Measurements from ENCODE around the gene CEP131. TPM values are rescaled to one million over a fixed set of nuclear protein-coding genes. Genes with fewer than 3 reads are reported as not detected.

CEP131 gene
- total RNA-seq, 1 donor from 2014 or later: 13.0 TPM

- DNase-seq (ENCODE audit: low spot score in 2 of 2) (no peak), FAIRE-seq (no peak)
Measured at GRCh38 chr17:81252326-81252986, 29.7 kb upstream of the CEP131 start.

DNA sequence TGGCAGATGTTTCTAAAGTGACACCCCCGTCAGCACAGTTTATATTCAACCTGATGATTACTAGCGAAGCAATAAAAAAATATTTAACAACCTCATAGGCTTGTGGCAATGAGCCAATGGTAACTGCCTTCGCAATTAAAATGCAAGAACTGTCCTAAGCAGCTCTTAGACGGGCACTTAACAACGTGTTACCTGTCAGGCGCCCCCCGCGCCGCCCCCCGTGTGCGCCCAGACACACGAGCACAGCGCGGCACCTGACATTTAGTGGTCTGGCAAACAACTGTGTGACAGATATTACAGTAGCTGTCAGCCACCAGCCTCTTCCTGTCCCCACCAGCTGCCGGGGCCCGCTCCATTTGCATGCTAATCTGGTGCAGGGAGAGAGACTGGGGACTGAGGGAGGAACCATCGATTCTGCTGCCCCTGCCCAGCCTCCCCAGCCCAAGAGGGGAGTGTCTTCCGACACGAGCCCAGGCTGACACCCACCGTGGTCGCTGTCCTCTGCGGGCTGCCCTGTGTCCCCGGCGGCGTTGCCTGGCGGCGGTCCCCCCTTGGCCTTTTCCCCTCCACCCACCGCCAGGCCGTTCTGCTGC lies 29.0 kb upstream of the CEP131 start:
- FAIRE-seq (no peak), DNase-seq (ENCODE audit: low spot score in 2 of 2) (no peak)

- FAIRE-seq: no peak
- no peak for DNase-seq (ENCODE audit: low spot score in 2 of 2)
Measured at GRCh38 chr17:81251094-81251708, 28.4 kb upstream of the CEP131 start.

GRCh38 chr17:81250286-81251093 lies 27.7 kb upstream of the CEP131 start:
- DNase-seq (ENCODE audit: low spot score in 2 of 2): no peak
- no peak for FAIRE-seq

DNA sequence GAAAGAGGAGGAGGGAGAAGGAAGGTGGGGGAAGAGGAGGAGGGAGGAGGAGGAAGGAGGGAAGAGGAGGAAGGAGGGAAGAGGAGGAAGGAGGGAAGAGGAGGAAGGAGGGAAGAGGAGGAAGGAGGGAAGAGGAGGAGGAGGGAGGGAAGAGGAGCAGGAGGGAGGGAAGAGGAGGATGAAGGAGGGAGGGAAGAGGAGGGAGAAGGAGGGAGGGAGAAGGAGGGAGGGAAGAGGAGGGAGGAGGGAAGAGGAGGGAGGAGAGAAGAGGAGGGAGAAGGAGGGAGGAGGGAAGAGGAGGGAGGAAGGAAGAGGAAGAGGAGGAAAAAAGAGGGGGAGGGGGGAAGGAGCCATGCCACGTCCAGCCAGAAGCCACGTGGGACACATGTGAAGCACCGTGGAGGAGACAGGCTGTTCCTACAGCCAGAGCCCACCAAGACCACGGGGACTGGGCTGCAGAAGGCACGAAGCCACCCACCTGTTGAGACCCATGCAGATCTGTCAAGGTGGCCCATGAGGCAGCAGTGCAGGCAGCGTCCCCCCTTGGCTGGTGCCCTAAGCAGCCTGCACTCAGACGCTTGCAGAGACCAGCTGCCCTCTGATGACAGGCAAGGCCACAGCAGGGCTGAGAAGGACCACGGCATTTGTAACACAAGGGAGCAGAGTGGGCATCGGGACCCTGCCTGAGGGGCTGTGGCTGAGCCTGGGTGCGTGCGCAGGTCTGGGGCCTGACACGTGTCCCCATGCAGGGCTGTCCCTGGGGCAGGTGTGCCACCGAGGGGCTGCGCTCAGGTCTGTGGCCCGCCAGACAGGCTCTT lies 26.7 kb upstream of the CEP131 start:
- no peak for FAIRE-seq
- DNase-seq (ENCODE audit: low spot score in 2 of 2): no peak

DNA sequence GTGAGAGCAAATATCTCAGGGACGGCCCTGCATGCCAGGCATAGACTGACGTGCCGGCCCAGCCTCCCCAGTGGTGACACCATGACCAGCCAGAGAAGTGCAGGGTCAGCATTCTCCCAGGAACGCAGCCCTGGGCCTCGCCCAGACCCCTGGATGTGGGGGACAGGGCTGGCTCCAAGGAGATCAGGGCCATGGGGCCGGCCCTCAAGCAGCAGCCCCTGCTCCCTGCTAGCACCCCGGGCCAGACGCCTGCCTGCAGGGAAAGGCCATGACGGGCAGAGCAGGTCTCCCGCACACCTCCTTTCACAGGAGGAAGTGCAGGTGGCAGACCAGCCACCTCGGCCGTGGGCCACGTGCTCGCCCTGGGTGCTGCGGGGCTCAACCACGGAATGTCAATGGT lies 25.9 kb upstream of the CEP131 start:
- FAIRE-seq (no peak), DNase-seq (ENCODE audit: low spot score in 2 of 2) (no peak)

- DNase-seq (ENCODE audit: low spot score in 2 of 2): no peak
- FAIRE-seq: no peak
Measured at GRCh38 chr17:81247339-81247990, 24.7 kb upstream of the CEP131 start.

DNA sequence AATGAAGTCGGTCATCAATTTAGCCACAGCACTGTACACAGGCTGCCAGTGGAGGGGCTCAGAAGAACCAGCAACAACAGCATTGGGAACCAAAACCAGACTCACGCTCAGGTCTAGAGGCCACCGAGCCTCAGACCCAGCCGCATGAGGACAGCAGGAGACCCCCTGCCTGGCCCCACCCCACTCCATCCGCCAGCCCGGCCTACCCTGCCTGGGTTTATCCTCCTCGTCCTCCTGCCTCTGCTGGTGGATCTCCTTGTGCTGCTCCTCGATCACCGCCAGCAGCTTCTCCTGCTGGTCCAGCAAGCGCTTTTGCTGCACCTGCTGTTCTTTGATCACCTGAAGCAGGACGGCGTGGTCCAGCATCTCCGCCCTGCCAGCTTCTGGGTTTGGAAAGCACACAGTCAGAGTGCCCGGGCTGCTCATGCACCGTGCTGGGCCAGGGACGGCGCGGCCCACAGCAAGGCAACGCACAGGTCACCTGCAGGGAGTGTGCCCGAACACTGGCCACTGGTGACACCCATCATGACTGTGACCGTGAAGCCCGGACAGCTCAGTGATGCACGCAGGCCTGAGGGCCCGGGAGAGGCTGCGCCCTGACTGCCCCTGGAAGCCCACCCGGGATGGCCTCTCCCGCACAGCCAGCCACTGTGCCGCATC lies 24.0 kb upstream of the CEP131 start:
- no peak for FAIRE-seq
- no peak for DNase-seq (ENCODE audit: low spot score in 2 of 2)

DNA sequence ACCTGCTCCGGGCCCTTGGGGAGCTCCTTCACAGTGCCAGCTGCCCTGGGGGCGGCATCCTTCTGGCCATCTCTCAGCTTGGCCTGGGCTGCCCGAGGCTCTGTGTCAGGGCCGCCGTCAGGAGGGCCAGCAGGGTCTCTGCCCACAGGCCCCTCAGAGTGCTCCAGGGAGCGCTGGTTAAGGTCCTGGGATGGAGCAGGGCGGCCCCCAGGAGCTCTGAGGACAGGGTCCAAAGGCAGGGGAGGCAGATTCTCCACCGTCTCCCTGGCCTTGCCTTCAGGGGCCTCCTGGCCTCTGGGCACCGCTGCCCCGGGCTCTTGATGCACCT lies 23.5 kb upstream of the CEP131 start:
- no peak for FAIRE-seq
- no peak for DNase-seq (ENCODE audit: low spot score in 2 of 2)

- DNase-seq (ENCODE audit: low spot score in 2 of 2) (no peak), FAIRE-seq (no peak)
Measured at GRCh38 chr17:81245665-81246342, 23.0 kb upstream of the CEP131 start.

DNA sequence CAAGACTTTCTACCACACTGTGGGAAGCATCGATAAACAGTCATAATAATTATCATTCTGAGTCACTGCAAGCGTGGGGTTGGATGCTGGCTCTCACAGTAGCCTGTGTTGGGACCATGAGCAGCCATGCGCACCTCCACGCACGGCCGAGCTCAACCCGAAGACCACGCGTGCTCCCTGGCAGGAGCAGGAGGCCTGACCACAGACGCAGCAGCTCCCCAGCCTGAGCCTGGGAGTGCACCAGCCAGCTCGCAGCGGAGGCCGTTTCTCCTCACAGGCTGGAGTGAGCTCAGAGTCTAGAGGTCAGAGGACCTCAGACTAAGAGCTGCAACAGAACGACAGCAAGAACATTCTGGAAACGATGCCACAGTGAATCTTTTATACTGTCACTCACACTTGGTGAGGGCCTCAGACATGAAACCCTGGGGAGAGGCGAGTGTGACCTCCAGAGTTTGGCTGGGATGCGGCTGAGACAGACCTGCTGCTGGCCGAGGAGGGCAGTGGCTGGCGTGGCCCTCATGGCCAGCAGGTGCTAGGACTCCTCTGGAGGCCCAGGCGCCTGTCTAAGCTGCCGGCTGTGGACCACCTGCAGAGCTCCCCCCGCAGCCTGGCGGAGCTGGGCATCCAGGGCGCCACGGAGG lies 22.4 kb upstream of the CEP131 start:
- DNase-seq (ENCODE audit: low spot score in 2 of 2): no peak
- no peak for FAIRE-seq

DNA sequence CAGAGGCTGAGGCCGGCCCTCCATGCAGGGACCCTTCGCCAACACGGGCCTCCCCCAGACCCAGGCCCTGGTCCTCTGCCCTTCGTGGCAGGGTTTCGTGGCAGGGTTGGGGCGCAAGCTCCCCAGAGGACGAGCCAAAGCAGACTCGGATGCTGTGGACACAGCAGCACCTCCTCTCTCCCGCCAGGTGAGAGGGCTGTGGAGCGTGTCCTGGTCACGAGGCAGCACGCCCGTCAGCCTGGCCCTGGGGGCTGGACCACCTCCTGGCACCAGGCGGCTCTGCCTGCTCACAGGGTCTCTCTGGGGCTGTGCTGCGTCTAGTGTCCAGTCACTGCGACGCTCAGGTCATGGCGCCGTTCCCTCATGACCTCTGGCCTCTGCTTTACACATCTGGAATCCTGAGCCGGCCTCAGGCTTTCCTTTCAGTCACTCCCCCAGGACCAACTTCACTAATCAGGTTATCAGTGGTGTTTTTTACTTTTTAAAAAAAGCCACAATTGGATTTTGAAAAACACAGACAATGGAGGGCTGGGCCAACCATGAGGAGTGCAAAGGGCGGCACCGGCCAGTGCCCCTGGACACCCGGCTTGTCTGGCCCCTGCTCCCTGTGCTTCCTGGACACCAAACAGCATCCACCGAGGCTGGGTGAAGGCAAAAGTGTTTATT lies 21.7 kb upstream of the CEP131 start:
- DNase-seq (ENCODE audit: low spot score in 2 of 2): no peak

GRCh38 chr17:81243333-81243664 lies 20.5 kb upstream of the CEP131 start:
- no peak for DNase-seq (ENCODE audit: low spot score in 2 of 2)
- FAIRE-seq: no peak

More for the DNA sequence above, 21.7 kb upstream of the CEP131 start:
- no peak for FAIRE-seq

DNA sequence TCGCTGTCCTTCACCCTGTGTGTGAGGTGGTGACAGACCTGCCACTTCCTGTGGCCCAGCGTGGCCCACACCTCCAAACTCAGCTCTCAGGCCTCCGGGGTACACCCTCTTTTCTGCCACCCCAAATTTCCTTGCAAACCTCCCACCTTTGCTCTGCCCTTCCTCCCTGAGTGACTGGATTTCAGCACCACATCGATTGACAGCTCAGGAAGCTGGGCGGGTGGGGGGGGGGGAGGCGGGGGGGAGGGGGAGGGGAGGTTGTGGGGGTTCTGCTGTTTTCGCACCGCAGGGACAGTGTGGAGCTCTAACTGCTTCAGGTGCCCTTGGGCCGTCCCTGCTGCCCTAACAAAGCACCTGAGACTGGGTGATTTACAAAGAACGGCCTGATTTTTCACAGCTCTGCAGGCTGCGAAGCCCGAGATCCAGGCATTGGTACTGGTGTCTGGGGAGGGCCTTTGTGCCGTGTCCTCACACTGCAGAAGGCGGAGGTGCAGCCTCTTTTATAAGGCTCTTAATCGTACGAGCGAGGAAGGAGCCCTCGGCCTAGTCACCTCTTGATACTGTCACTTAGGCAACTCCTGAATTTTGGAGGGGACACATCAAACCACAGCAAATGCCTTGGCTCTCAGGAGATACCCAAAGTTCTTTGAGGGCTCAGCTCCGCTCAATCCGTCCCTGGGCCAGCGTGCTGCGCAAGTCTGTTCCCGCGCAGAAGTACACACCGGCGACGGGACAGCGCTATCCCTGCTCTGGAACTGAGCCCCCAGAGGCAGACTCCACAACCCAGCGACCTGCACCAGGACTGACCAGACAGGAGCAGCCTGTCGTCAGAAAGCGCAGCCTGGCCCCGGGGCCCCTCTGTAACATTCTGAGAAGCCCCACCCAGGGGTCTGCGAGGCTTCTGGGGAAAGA lies 19.9 kb upstream of the CEP131 start:
- no peak for DNase-seq (ENCODE audit: low spot score in 2 of 2)
- FAIRE-seq: no peak

GRCh38 chr17:81241648-81242420 lies 19.1 kb upstream of the CEP131 start:
- peak; percentile 69 for DNase-seq (ENCODE audit: low spot score in 2 of 2)
- FAIRE-seq: no peak

DNA sequence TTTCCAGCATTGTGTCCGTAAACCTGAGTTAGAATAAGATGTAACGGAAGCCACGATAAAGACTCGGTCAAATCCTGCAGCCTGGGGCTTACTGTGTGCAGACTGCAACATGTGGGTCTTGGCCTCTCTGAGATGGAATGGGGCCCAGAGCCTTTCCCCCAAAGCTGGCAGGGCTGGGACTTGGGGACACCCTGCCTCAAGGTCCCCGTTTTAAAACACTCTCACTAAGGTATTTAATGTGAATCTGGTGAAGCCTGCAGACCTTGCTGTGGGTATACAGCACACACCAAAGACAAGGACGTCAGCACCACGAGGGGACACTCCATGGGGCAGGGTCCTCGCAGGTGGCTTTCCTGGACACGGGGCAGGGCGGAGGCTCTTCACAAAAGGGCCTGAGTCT lies 18.4 kb upstream of the CEP131 start:
- DNase-seq (ENCODE audit: low spot score in 2 of 2) (no peak), FAIRE-seq (no peak)

All from frontal cortex (tissue), 4 donors.